Uterus (tissue), 4 donors: ENCODE measurements around the gene NHEJ1. TPM values are rescaled to one million over a fixed set of nuclear protein-coding genes. Genes with fewer than 3 reads are reported as not detected.

ENCODE experiments used
- DNase-seq, 2 donors: peaks; one replicate each; pipeline ENCODE4 v3.0.0-alpha.2; 2019 to 2020
- H3K27ac ChIP-seq, 2 donors: fragments of 200-600 bp; sonication (generic); 1 replicate in 1 of 2; 2 replicates in 1 of 2; pipeline ENCODE4 v1.5.1; 2016 to 2018
- H3K27me3 ChIP-seq, 2 donors: fragments of 200-600 bp; sonication (generic); one replicate each; pipeline ENCODE4 v1.5.1; 2018 to 2019; ENCODE audit warnings: control low read depth in 1 of 2
- H3K36me3 ChIP-seq, 2 donors: fragments of 200-600 bp; sonication (generic); one replicate each; pipeline ENCODE4 v1.5.1; 2019; ENCODE audit warnings: control low read depth in 1 of 2
- H3K4me1 ChIP-seq, 2 donors: fragments of 200-600 bp; sonication (generic); one replicate each; pipeline ENCODE4 v1.5.1; 2018 to 2019; ENCODE audit warnings: control low read depth in 1 of 2
- H3K4me3 ChIP-seq, 2 donors: fragments of 200-600 bp; sonication (generic); 1 replicate in 1 of 2; 2 replicates in 1 of 2; pipeline ENCODE4 v1.5.1; 2018 to 2019; ENCODE audit warnings: mild to moderate bottlenecking in 1 of 2
- H3K9me3 ChIP-seq, 2 donors: fragments of 200-600 bp; sonication (generic); one replicate each; pipeline ENCODE4 v1.5.1; 2019; ENCODE audit warnings: control low read depth in 1 of 2
- POLR2A ChIP-seq, 2 donors: fragments of 450-650 bp; IDR thresholded peaks; one replicate each; pipeline ENCODE4 v1.6.1; 2016; ENCODE audit warnings: antibody characterized with exemption in 2 of 2, mild to moderate bottlenecking in 1 of 2, moderate library complexity in 1 of 2
- intact Hi-C: fragments of 100-400 bp; cut with DNase I; formaldehyde crosslinking; loops from one replicate; pipeline ENCODE4 v1.15.1; 2023; ENCODE audit warnings: low total_unique reads
- microRNA counts, 2 donors: library from miRNA; unstranded; fragments of <30 nt; microRNA quantifications; one replicate each; lab custom pipeline; 2016 to 2017
- microRNA-seq: library from miRNA; unstranded; fragments of <30 nt; microRNA quantifications from one replicate; pipeline ENCODE4, GENCODE V29; 2016; ENCODE audit warnings: borderline microRNAs expressed, borderline replicate concordance
- small RNA-seq: library from RNA; depleted of rRNA; stranded (forward); fragments of <200 nt; gene quantifications from one replicate; pipeline ENCODE3, GENCODE V24; 2016
- total RNA-seq, 4 donors: library from RNA; depleted of rRNA in 3 of 4; stranded (reverse); fragments of >200 nt in 3 of 4; gene quantifications; one replicate each; pipeline versions ENCODE4 v1.1.0 to v1.2.4, GENCODE V29; 2014 to 2023
- TF ChIP-seq, protein P1 (sequence below), 4 experiments: fragments of 200-600 bp in 2 of 4; fragments of 450-650 bp in 2 of 4; sonication (generic) in 2 of 4; IDR thresholded peaks; one replicate each; pipeline ENCODE4 v1.5.1; 2016 to 2019; ENCODE audit warnings: antibody characterized with exemption in 4 of 4, mild to moderate bottlenecking in 2 of 4, moderate library complexity in 1 of 4
- donor health status: DM: yes; HTN: yes; CAD: no.

Gene NHEJ1
- total RNA-seq, 4 donors from 2014 or later, result 15.0 to 162 (median 18.1) TPM

DNA sequence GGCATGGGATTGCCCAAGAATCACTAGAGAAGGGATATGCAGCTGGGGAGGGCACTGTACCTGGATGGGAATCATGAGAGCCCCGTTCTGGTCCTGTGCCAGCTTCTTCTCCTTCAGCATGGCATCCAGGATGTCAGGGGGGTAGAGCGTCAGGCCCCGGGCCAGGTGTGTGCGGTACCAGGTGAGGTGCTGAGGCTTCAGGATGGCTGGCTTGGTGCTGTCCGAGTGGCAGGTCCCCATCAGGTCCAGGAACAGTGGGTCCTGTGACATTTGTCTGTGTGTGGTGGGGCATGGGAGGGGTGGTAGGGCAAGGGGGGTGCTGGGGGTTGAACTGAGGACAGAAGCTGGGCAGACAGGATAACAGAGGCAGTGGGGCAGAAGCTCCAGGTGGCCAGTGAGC, 132.5 kb downstream of the NHEJ1 start:
- no peaks in the 10 kb centered on the region for H3K4me1 ChIP-seq
- H3K27me3 ChIP-seq, result no peaks in the 10 kb centered on the region
- no peak overlapping the region for H3K4me3 ChIP-seq
- H3K27ac ChIP-seq, result no peak overlapping the region
- TF ChIP-seq, protein P1, sequence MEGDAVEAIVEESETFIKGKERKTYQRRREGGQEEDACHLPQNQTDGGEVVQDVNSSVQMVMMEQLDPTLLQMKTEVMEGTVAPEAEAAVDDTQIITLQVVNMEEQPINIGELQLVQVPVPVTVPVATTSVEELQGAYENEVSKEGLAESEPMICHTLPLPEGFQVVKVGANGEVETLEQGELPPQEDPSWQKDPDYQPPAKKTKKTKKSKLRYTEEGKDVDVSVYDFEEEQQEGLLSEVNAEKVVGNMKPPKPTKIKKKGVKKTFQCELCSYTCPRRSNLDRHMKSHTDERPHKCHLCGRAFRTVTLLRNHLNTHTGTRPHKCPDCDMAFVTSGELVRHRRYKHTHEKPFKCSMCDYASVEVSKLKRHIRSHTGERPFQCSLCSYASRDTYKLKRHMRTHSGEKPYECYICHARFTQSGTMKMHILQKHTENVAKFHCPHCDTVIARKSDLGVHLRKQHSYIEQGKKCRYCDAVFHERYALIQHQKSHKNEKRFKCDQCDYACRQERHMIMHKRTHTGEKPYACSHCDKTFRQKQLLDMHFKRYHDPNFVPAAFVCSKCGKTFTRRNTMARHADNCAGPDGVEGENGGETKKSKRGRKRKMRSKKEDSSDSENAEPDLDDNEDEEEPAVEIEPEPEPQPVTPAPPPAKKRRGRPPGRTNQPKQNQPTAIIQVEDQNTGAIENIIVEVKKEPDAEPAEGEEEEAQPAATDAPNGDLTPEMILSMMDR (IDR thresholded peaks at IDR 0.05), result no peak
- no peak for TF ChIP-seq POLR2A (IDR thresholded peaks at IDR 0.05)
- intact Hi-C loops, result no loop called here
- no peak for DNase-seq
- H3K9me3 ChIP-seq, result no peaks in the 10 kb centered on the region
- no peaks in the 10 kb centered on the region for H3K36me3 ChIP-seq

DNA sequence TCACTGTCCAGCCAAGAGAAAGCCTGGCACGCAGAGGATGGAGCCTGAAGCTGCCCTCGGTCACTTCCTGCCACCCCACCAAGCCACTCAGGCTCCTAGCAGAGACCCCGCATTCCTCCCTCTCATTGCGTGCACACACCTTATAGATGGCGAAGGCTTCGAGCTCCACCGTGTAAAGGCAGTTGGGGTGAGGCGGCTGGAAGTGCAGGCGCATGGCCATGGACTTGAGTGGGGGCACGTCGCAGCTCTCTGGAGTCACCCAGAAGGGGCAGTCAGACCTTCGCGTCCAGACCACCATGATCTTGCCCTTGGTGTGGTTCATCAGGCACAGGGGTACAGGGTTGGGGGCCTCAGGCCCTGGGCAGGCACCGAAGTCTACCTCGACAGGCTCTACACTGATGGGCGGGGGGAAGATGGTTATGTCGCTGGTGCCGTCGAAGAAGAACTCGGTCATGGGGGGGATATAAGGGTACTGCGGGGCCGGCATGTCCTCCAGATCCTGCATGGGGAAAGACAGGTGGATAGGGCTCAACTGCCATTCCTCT, 133.0 kb downstream of the NHEJ1 start:
- intact Hi-C loops, result no loop called here
- Histone ChIP-seq H3K27me3 (no peaks in the 10 kb centered on the region), H3K27ac (no peak overlapping the region), H3K36me3 (no peaks in the 10 kb centered on the region), H3K4me1 (no peaks in the 10 kb centered on the region), H3K4me3 (no peak overlapping the region), H3K9me3 (no peaks in the 10 kb centered on the region)
- no peak for DNase-seq
- no peak for TF ChIP-seq POLR2A (IDR thresholded peaks at IDR 0.05)
- TF ChIP-seq, protein P1 (IDR thresholded peaks at IDR 0.05), result no peak

DNA sequence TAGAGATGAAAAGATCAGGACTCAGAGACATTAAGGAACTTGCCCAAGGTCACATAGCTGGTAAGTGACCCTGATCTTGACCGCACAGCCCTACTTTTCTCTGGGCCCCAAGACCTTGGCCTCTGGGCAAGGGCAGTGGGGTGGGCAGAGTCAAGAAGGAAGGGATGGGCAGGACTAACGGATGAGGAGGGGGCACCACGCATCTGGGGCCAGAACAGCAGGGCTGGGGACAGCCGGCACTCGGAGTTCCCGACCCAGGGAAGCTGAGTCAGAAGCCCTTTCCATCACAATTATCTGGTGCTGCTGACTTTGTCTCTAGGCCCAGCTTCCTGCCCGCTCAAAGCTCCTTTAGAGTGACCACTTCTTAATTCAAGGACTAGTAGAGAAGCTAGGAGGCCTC, 133.7 kb downstream of the NHEJ1 start:
- Histone ChIP-seq H3K4me1 (no peaks in the 10 kb centered on the region), H3K27me3 (no peaks in the 10 kb centered on the region), H3K27ac (no peak overlapping the region), H3K36me3 (no peaks in the 10 kb centered on the region), H3K9me3 (no peaks in the 10 kb centered on the region), H3K4me3 (no peak overlapping the region)
- intact Hi-C loops, result no loop called here
- DNase-seq, result no peak
- TF ChIP-seq, protein P1 (IDR thresholded peaks at IDR 0.05), result no peak
- no peak for TF ChIP-seq POLR2A (IDR thresholded peaks at IDR 0.05)

DNA sequence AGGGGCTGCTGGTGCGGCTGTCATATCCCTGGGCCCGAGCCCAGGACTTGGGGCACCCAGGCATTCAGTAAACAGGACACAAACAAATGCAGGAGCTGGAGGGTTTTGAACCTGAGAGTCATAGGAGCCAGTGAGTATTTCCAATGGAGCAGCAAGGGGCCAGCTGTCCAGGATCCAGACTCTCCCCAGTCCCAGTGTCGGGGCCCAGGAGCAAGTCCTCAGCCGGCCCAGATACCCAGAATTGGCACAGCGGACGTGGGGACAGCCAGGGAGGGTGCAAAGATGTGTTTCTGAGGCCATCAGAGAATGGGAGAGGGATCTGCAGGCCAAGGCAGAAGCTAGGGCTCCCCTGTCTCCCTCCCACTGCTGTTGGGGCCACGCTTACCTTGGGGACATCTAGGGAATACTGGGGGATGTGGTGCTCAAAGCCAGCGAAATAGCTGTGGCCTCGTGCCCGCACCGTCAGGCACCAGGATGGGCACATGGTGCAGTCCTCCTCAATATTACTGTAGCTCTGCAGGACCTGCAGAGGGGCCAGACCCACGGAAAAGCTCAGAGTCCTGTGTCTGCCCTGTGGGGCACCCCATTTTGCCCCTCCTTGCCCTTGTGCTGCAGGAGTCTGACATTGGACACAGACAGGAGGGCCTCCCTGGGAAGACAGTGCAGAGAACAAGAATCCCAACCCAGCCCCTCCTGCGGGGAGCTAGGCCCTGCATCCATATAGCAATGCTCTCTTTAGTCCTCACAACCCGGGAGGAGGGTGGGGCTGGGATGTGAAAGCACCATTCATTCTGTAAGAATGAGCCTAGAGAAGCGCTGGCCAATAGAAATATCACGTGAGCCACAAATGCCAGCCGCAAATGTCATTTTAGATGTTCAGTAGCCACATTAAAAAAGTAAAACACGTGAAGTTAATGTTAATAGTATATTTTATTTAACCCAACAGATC, 134.7 kb downstream of the NHEJ1 start:
- TF ChIP-seq POLR2A (IDR thresholded peaks at IDR 0.05), result no peak
- TF ChIP-seq, protein P1 (IDR thresholded peaks at IDR 0.05), result no peak
- H3K36me3 ChIP-seq, result no peaks in the 10 kb centered on the region
- H3K9me3 ChIP-seq, result no peaks in the 10 kb centered on the region
- intact Hi-C loops, result no loop called here
- H3K4me3 ChIP-seq, result no peak overlapping the region
- H3K27ac ChIP-seq, result no peak overlapping the region
- H3K4me1 ChIP-seq, result no peaks in the 10 kb centered on the region
- H3K27me3 ChIP-seq, result no peaks in the 10 kb centered on the region
- no peak for DNase-seq

MicroRNA genes within 50 kb of the gene (microRNA counts, 767-probe panel; counts per million panel counts)
- microRNA hsa-miR-3131 (lab: Ali Mortazavi, UCI), result 0 counts per million in 2 donors

Small RNA genes within 50 kb of the gene (microRNA-seq; reads per million reads assigned to microRNA genes)
- not detected for gene MIR3131

Small RNA genes within 50 kb of the gene (small RNA-seq; reads per million reads assigned to genes)
- gene MIR3131 (not detected), gene RN7SL764P (not detected)

Other genes starting within 250 kb of the NHEJ1 start
- not detected for gene CDK5R2, start 201.1 kb downstream of the NHEJ1 start, total RNA-seq
- not detected for gene FEV, start 175.6 kb downstream of the NHEJ1 start, total RNA-seq
- not detected for gene CRYBA2, start 167.4 kb downstream of the NHEJ1 start, total RNA-seq
- 1 to 10 TPM in 3 of 4 donors, under 1 TPM in 1; 0.21 to 3.5 (median 1.9) TPM for gene CFAP65, start 119.3 kb downstream of the NHEJ1 start, total RNA-seq
- gene IHH, start 99.9 kb downstream of the NHEJ1 start, total RNA-seq, result under 1 TPM in 1 of 4 donors, not detected in 3; 0.83 TPM
- gene SLC23A3, start 9.2 kb upstream of the NHEJ1 start, total RNA-seq, result 1 to 10 TPM in 2 of 4 donors, under 1 TPM in 1, not detected in 1; 0.26 to 8.1 (median 1.8) TPM
- 10 to 100 TPM in 3 of 4 donors, 1 to 10 TPM in 1; 3.1 to 56.2 (median 35.8) TPM for gene CNPPD1, start 16.1 kb upstream of the NHEJ1 start, total RNA-seq
- 100 to 1,000 TPM in 1 of 4 donors, 10 to 100 TPM in 3; 18.2 to 216 (median 74.9) TPM for gene RETREG2, start 17.5 kb upstream of the NHEJ1 start, total RNA-seq
- gene ZFAND2B, start 46.0 kb upstream of the NHEJ1 start, total RNA-seq, result 100 to 1,000 TPM in 1 of 4 donors, 10 to 100 TPM in 3; 21.7 to 212 (median 45.2) TPM
- 10 to 100 TPM in 3 of 4 donors, 1 to 10 TPM in 1; 7.1 to 37.6 (median 27.7) TPM for gene ABCB6, start 58.1 kb upstream of the NHEJ1 start, total RNA-seq
- gene ATG9A, start 68.8 kb upstream of the NHEJ1 start, total RNA-seq, result 10 to 100 TPM; 21.5 to 53.5 (median 45.9) TPM
- 10 to 100 TPM; 31.8 to 57.6 (median 38.7) TPM for gene ANKZF1, start 69.0 kb upstream of the NHEJ1 start, total RNA-seq
- 10 to 100 TPM in 2 of 4 donors, 1 to 10 TPM in 2; 8.2 to 20.7 (median 10.9) TPM for gene GLB1L, start 84.6 kb upstream of the NHEJ1 start, total RNA-seq
- 10 to 100 TPM in 3 of 4 donors, 1 to 10 TPM in 1; 4.1 to 55.6 (median 18.0) TPM for gene STK16, start 84.7 kb upstream of the NHEJ1 start, total RNA-seq
- gene TUBA4B, start 92.4 kb upstream of the NHEJ1 start, total RNA-seq, result under 1 TPM in 2 of 4 donors, not detected in 2; 0.43 to 0.83 TPM
- 10 to 100 TPM in 2 of 4 donors, 1 to 10 TPM in 2; 3.7 to 32.3 (median 7.3) TPM for gene TUBA4A, start 93.1 kb upstream of the NHEJ1 start, total RNA-seq
- 10 to 100 TPM; 32.1 to 92.1 (median 69.1) TPM for gene DNAJB2, start 118.6 kb upstream of the NHEJ1 start, total RNA-seq
- under 1 TPM in 2 of 4 donors, not detected in 2; 0.21 to 0.55 TPM for gene PTPRN, start 148.6 kb upstream of the NHEJ1 start, total RNA-seq
- not detected for gene RESP18, start 171.9 kb upstream of the NHEJ1 start, total RNA-seq
- gene DNPEP, start 227.1 kb upstream of the NHEJ1 start, total RNA-seq, result 10 to 100 TPM; 35.9 to 93.7 (median 47.5) TPM